Amniotic stem cell (primary cell): ENCODE data around the gene DNAAF5.
"Not testable (repeated sequence)": the region's sequence is repeated elsewhere in the genome, so short reads cannot be mapped to it uniquely, and the experiment has no call there.

Source experiments
- DNase-seq: peaks from one replicate; lab custom pipeline; 2025; lab: John Stamatoyannopoulos, UW

The DNAAF5 gene

DNA sequence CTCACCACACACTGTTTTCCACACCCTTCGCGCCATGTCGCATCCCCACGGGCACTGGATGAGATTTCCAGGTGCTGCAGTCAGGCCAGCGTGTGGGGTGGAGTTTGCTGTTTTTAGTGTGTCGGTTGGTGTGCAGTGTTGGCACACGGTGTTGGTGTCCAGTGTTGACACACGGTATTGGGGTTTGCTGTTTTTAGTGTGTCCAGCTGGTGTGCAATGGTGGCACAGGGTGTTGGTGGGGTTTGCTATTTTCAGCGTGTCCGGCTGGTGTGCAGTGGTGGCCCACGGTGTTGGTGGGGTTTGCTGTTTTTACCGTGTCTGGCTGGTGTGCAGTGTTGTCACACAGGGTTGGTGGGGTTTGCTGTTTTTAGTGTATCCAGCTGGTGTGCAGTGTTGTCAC is 20.7 kb downstream of the DNAAF5 start:
- DNase-seq: no peak

DNA sequence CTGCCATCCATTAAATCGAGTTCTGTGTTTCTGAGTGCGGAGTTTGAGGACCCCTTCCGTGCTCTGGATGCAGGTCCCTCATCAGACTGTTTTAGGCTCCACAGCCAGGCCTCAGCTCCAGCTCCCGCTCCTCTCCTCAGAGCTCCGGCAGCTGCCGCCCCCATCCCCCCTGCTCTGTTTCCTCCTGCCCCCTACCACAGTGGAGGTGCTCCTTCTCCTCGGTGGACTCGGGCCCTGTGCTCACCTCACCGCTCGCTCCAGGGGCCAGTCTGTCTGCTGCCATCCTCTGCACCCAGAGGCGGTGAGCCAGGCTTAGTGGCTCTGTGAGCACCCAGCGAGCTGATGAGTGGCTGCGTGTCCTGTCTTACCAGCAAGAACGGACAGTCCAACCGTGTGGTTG is 21.9 kb downstream of the DNAAF5 start:
- DNase-seq: no peak

DNA sequence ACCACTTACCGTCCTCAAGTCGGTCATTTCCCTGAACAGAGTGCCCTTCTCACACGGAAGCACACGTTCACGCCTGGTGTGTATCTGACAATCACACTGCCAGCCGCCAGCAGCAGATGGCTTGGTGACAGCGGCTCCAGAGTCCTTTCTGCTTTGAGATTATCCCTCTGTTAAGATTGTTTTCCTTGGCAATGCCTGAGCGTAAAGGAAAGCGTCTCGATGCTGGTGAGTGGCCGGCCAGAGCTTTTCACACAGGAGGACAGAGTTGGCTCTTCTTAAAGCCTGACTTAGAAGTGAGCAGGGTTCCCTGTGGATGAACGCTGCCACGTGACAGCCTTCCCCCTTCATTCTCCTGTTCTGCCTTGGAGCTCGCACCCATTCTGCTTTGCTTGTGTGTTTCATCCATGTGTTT is 22.6 kb downstream of the DNAAF5 start:
- no peak for DNase-seq

DNA sequence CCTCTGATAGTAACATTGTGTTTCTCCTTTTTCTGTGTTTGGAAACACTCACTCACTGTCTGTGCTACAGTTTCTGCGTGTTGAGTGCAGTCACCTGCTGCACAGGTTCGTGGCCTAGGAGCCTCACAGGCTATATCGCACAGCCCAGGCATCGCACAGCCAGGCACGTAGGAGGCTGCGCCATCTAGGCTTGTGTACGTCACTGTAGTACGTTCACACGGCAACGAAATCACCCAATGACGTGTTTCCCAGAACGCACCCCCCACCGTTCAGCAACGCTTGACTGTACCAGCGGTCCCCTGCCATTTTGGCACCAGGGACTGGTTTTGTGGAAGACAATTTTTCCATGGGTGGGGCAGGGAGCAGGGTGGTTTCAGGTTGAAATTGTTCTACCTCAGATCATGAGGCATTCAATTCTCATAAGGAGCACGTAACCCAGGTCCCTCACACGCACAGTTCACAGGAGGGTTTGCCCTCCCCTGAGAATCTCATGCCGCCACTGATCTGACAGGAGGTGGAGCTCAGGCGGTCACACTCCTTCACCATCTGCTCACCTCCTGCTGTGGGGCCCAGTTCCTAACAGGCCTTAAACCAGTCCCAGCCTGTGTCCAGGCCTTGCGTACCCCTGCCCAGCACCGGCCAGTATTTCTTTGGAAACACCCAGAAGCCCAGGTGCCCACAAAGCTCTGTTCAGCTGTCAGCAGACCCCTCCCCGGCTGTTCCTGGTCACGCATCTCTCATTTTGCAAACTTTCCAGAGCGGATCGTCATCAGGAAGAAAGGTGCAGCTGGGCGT is 23.8 kb downstream of the DNAAF5 start:
- no peak for DNase-seq

DNA sequence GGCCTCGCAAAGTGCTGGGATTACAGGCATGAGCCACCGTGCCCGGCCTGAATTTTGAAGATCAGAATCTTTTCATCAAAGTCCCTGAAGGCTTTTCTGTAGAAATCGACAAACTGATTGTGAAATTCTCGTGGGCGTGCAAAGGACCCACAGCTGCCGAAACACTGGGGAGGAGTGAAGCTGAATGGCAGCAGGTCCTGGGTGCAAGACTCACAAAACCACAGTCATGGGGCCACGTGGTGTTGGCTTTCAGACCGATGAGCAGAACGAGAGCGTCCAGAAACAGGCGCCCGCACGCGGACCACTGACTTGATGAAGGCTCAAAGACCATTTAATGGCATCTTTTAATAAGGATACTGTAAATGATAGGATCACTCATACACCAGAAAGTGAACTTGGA is 25.3 kb downstream of the DNAAF5 start:
- DNase-seq: no peak

DNA sequence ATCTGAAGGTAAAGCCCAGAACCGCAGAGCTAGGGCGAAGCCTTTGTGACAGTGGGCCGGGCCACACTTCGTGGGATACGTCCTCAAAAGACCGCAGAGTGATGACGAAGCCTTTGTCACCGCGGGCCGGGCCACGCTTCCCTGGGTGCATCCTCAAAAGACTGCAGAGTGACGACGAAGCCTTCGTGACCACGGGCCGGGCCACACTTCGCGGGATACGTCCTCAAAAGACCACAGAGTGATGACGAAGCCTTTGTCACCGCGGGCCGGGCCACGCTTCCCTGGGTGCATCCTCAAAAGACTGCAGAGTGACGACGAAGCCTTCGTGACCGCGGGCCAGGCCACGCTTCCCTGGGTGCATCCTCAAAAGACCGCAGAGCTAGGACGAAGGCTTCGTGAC is 25.8 kb downstream of the DNAAF5 start:
- not testable (repeated sequence) for DNase-seq

DNA sequence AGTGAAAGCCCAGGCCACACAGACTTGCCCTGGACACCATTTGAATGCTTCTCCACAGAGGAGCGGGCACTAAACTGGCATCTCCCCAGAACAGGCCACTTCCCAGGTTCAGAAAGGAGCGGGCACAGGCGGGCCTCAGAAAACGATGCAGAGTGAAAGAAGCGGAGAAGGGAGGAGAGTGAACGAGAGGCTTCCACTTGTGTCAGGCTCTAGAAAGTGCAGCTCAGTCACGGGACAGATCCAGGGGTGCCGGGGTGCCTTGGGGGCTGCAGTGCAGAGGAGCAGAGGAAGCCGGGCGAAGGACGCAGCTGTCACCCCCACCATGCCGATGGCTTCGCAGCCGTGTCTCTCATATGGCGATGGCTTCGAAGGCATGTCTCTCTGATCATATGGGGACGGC is 26.7 kb downstream of the DNAAF5 start:
- no peak for DNase-seq

DNA sequence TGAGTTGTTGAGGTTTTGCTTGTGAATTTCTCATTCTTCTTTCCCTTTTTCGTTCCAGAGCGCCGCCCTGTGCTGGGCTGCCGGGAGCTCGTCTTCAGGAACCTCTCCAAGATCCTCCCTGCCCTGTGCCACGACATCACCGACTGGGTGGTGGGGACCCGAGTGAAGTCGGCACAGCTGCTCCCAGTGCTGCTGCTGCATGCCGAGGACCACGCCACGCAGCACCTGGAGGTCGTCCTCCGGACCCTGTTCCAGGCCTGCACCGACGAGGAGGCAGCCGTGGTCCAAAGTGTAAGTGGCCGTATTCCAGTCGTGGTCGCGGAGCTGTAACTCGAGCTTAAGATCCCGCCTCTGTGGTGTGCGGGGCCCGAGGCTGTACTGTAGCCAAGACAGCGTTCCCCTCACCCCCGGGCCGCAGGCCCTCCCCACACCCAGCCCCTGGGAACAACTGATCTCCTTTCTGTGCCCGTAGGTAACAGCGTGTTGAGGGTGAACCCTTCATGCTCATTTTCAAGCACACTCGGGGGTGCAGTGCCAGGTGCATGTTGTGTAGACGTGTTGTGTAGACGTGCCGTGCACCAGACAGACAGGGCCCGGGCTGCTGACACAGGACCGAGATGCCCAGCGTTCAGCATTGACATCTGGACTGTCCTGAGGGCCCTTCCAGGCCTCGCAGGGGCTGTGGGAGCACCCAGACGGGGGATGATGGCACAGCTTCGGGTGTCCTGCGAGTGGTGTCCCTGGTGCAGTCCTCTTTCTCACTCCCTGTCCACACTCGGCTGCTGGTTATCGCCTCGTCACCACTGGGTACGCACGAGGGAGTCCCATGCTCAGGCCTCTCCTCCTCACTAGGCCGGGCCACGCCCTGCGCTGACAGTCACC is 28.3 kb downstream of the DNAAF5 start:
- no peak for DNase-seq

DNA sequence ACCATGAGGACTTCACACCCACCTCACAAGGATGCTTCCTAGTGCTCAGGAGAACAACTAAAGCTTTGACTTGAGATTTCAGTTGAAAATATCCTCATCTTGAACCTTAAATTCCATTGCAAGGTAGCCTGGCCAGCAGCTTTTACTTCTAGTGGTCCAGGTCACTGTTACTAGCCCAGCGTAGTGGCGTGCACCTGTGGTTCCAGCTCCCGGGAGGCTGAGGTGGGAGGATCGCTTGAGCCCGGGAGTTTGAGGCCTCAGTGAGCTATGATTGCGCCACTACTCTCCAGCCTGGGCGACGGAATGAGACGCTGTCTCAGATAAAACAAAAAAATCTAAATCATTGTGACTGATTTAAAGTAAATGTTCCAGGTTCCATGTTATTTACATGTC is 28.9 kb downstream of the DNAAF5 start:
- DNase-seq: no peak

DNA sequence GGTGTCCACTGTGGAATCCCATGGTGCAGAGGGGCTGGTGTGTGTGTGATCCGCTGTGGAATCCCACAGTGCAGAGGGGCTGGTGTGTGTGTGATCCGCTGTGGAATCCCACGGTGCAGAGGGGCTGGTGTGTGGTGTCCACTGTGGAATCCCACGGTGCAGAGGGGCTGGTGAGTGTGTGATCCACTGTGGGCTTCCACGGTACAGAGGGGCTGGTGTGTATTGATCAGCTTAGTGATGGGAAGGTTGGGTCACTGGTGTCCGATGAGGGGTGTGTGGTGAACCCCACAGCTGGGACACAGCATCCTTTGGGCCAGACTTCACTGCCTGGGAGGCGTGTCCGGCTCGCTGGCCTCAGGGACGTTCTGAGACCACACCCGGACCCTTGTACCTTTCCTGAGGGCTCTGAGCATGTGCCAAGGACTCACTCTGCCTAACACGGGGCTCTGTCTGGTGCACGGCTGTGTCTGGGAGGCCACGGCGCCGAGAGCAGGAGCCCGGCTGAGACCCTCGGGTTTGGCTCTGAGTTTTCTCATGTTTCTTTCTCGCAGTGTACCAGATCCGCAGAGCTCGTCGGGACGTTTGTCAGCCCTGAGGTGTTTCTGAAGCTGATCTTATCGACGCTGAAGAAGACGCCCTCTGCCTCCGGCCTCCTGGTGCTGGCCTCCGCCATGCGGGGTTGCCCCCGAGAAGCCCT is 29.9 kb downstream of the DNAAF5 start:
- no peak for DNase-seq

DNA sequence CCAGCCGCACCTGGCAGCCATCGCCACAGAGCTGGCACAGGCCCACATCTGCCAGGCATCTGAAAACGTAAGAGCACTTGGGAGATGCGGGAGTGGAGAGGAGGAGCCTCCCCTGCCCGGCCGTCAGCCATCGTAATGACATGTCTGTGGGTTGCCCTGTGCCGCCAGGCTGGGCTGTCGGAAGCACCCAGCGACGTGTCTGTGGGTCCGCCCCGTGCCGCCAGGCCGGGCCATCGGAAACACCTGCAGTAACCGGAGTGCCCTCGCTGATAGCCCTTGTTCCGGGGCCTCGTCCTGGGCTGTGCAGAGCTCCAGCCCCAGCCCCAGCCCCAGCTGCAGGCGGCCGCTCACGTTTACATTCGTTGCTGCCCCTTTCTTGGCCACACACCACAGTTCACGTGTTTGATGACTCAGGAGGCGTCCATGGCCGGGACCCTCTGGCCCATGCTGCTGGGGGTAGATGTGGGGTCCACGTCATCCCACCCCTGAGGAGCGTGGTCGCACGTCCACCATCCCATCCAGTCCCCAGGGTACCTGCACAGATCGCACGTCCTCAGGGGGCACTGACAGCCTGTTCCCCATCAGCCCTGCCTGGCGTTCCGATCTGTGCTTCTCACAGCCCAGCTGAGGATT is 30.5 kb downstream of the DNAAF5 start:
- no peak for DNase-seq

DNA sequence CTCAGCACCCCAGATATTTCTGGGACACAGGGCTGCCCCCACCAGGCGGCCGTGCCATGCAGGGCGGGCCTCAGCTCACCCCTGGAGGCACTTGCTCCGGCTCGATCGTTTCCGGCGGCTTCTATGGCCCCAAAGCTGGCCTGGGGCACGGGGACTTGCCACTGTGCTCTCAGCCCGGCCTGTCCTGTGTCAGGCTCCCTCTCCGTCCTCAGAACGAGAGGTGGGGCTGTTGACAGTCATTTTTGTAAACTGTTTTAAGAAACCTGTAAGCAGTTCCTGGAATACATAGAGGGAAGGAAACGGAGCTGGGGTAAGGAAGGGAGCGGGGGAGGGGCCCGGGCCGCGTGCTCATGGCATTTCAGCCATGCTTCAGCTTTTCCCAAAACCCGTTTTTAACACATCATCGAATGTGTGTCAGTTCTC is 31.3 kb downstream of the DNAAF5 start:
- no peak for DNase-seq

DNA sequence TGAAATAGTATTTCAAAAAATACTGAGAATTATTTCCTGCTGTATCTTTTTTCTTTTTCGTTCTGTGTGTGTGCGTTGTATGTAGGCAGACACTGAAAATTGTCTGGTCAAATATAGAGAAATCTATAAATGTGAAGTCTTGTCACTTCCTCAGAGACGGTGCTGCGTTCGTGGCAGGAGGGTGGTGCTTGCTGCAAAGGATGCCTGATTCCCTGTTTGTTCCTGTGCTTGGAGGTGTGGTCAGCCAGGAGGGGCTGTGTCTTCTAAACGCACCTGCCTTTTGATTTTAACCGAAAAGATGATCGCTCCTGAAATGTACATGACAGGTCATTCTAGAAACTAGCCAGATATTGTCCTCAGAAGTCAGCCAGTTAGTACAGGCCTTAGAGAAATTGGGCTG is 33.1 kb downstream of the DNAAF5 start:
- DNase-seq: no peak

DNA sequence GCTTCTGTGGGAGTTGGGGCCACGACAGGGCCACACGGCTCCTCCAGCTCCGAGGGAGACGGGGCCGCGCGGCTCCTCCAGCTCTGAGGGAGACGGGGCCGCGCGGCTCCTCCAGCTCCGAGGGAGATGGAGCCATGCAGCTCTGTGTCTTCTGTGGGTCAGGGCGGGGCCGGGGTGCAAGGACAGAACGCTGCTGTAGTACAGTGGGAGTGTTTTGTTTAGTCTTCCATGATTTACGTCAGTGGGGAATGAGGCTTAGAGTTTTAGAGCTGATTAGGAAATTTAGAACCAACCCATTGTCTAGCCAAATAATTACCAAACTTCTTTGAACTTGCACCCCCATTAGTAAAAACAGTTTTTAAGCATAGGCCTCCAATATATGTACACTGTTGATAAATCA is 33.5 kb downstream of the DNAAF5 start:
- DNase-seq: no peak

DNA sequence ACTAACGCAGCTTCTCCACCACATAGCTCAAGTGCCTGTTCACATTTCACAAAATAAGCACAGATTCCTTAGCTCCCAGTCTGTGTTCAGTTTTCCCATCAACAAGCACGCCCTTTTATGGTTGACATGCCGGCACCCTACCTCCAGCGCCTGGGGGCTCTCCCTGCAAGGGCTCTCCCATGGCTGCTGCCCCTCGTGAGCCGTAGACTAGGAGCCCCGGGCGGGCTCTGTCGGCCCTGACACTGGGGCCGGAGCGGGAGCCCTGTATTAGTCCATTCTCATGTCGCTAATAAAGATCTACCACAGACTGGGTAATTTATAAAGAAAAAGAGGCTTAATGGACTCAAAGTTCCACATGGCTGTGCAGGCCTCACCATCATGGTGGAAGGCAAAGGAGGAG is 34.6 kb downstream of the DNAAF5 start:
- no peak for DNase-seq

DNA sequence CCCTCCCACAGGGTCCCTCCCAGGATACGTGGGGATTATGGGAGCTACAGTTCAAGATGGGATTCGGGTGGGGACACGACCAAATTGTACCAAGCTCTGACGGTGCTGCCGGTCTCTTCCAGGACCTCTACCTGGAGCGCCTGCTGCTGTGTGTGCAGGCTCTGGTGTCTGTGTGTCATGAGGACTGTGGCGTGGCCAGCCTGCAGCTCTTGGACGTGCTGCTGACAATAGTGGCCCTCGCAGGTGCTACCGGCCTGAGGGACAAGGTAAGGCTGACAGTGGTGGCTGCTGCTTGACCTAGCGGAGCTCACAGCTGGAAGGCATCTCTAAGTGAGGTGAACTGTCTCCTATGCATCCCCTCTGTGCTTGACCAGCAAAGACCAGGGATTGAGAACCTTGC is 35.1 kb downstream of the DNAAF5 start:
- DNase-seq: no peak

DNA sequence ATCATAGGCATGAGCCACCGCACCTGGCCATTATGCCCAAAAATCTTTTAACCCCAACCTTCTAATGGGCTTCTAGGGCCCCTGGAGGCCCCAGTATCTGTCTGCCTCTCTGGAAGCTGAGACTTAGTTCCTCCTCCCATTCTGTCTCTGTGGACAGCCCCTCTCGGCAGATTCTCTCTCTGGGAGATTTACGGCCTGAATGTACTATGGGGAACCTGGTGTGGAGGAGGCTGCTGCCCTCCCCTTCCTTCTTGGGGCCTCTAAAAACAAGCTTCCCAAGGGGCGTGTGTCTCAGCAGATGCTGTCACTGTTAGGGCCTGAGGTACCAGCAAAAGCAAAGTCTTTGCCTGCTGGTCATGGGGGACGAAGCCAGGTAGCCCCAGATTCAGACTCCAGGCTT is 36.4 kb downstream of the DNAAF5 start:
- no peak for DNase-seq

DNA sequence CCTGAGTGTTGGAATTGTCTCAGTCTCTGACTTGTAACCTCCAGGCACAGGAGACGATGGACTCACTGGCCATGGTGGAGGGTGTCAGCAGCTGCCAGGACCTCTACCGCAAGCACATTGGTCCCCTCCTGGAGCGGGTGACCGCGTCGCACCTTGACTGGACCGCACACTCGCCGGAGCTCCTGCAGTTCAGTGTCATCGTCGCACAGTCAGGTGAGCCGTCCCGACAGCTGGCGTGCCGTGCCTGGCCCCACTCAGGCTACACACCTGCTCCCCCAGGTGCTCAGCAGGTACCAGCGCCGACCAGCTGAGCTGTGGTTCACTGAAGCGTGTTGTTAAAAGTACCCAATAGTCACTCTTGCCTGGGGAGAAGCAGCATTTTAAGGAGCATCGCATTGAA is 37.3 kb downstream of the DNAAF5 start:
- no peak for DNase-seq

DNA sequence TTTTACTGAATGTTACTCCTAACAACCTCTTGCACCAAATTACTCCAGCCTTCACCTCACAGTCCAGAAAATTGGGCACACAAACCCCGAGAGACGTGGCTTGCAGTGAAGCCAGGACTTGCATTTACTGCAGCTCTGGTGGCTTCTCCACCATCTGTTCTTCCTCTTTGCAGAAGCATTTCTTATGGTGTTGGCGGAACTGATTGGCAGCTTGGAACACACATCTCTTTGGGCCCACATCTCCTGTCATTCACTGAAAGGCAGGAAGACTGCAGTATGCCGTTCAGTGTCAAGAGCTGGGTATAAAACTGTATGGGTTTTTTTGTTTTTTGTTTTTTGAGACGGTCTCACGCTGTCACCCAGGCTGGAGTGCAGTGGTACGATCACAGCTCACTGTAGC is 38.9 kb downstream of the DNAAF5 start:
- no peak for DNase-seq

DNA sequence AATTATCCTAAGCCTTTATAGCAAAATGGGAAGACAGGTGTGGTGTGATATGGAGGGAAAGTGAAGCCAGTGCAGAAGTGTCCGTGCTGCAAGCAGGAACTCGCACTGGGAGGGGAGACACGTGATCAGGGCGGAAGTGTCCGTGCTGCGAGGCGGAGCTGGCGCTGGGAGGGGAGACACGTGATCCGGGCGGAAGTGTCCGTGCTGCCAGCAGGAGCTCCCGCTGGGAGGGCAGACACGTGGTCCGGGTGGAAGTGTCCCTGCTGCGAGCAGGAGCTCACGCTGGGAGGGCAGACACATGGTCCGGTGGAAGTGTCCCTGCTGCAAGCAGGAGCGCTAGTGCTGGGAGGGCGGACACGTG is 41.1 kb downstream of the DNAAF5 start:
- DNase-seq: no peak

DNA sequence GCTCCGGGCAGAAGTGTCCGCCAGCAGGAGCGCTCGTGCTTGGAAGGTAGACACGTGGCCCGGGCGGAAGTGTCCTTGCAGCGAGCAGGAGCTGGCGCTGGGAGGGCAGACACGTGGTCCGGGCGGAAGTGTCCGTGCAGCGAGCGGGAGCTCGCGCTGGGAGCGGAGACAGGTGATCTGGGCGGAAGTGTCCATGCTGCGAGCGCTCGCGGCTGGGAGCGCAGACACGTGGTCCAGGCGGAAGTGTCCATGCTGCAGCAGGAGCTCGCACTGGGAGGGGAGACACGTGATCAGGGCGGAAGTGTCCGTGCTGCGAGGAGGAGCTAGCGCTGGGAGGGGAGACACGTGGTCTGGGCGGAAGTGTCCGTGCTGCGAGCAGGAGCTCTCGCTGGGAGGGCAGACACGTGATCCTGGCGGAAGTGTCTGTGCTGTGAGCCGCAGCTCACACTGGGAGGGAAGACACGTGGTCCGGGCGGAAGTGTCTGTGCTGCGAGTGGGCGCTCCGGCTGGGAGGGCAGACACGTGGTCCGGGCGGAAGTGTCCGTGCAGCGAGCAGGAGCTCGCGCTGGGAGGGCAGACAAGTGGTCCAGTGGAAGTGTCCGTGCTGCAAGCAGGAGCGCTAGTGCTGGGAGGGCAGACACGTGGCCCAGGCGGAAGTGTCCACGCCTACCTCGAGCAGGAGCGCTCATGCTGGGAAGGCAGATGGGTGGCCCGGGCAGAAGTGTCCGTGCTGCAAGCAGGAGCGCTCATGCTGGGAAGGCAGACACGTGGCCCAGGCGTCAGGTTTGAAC is 41.6 kb downstream of the DNAAF5 start:
- DNase-seq: no peak
